H9 (cell line): ENCODE data around the gene FAM171A1. TPM values are rescaled to one million over a fixed set of nuclear protein-coding genes. Genes with fewer than 3 reads are reported as not detected.

Experiments used
- DNase-seq: peaks from one replicate; pipeline ENCODE4 v3.0.0-alpha.2; 2017
- H2AFZ ChIP-seq: one replicate; pipeline ENCODE4 v1.6.1; 2013; ENCODE audit warnings: mild to moderate bottlenecking, low read length, control low read depth, moderate library complexity
- H2AK5ac ChIP-seq: 2 replicates; pipeline ENCODE4 v1.6.1; 2013; ENCODE audit warnings: low read length, control low read depth, mixed read lengths; ENCODE audit not compliant: insufficient read length
- H2BK120ac ChIP-seq: one replicate; pipeline ENCODE4 v1.6.1; 2013; ENCODE audit warnings: low read depth, mild to moderate bottlenecking, low read length, control low read depth, inconsistent platforms; ENCODE audit not compliant: poor library complexity, severe bottlenecking
- H2BK12ac ChIP-seq: 2 replicates; pipeline ENCODE4 v1.6.1; 2013; ENCODE audit warnings: low read length, control low read depth, mixed read lengths, low read depth; ENCODE audit not compliant: insufficient read length
- H2BK15ac ChIP-seq: 2 replicates; pipeline ENCODE4 v1.6.1; 2013; ENCODE audit warnings: low read depth, low read length, control low read depth
- H2BK20ac ChIP-seq: one replicate; pipeline ENCODE4 v1.6.1; 2013; ENCODE audit warnings: low read depth, mild to moderate bottlenecking, low read length, control low read depth, inconsistent platforms; ENCODE audit not compliant: poor library complexity, severe bottlenecking
- H2BK5ac ChIP-seq: 2 replicates; pipeline ENCODE4 v1.6.1; 2013; ENCODE audit warnings: low read length, control low read depth, mixed read lengths; ENCODE audit not compliant: insufficient read length
- H3K14ac ChIP-seq: 2 replicates; pipeline ENCODE4 v1.6.1; 2013; ENCODE audit warnings: low read length, control low read depth; ENCODE audit not compliant: insufficient read depth
- H3K18ac ChIP-seq: 2 replicates; pipeline ENCODE4 v1.6.1; 2013; ENCODE audit warnings: low read depth, mild to moderate bottlenecking, mixed read lengths, low read length, control low read depth; ENCODE audit not compliant: insufficient read length
- H3K23ac ChIP-seq: 2 replicates; pipeline ENCODE4 v1.6.1; 2013; ENCODE audit warnings: low read length, control low read depth, mixed read lengths, low read depth; ENCODE audit not compliant: insufficient read length
- H3K23me2 ChIP-seq: 2 replicates; pipeline ENCODE4 v1.6.1; 2013; ENCODE audit warnings: low read depth, mild to moderate bottlenecking, mixed read lengths, low read length, control low read depth; ENCODE audit not compliant: insufficient read length, poor library complexity, severe bottlenecking
- H3K27ac ChIP-seq: 2 replicates; pipeline ENCODE4 v1.5.1; 2013; ENCODE audit warnings: low read length, control low read depth, mixed read lengths, low read depth; ENCODE audit not compliant: insufficient read length
- H3K27me3 ChIP-seq: 2 replicates; pipeline ENCODE4 v1.6.1; 2013; ENCODE audit warnings: low read length, control low read depth, inconsistent platforms; ENCODE audit not compliant: insufficient read depth
- H3K4ac ChIP-seq: 2 replicates; pipeline ENCODE4 v1.6.1; 2013; ENCODE audit warnings: low read depth, mild to moderate bottlenecking, control low read depth, inconsistent platforms, low read length, moderate library complexity
- H3K4me1 ChIP-seq: 2 replicates; pipeline ENCODE4 v1.6.1; 2013; ENCODE audit warnings: low read length, control low read depth, inconsistent platforms; ENCODE audit not compliant: insufficient read depth
- H3K4me2 ChIP-seq: 2 replicates; pipeline ENCODE4 v1.6.1; 2013; ENCODE audit warnings: low read length, control low read depth, mixed read lengths; ENCODE audit not compliant: insufficient read length, insufficient read depth
- H3K56ac ChIP-seq: 2 replicates; pipeline ENCODE4 v1.6.1; 2013; ENCODE audit warnings: low read depth, mild to moderate bottlenecking, mixed read lengths, low read length, control low read depth; ENCODE audit not compliant: insufficient read length
- H3K79me1 ChIP-seq: 2 replicates; pipeline ENCODE4 v1.6.1; 2013; ENCODE audit warnings: low read depth, mild to moderate bottlenecking, moderate library complexity, low read length, control low read depth, inconsistent platforms; ENCODE audit not compliant: insufficient read depth, poor library complexity, severe bottlenecking
- H3K79me2 ChIP-seq: 2 replicates; pipeline ENCODE4 v1.6.1; 2013; ENCODE audit warnings: low read length, control low read depth, inconsistent platforms; ENCODE audit not compliant: insufficient read depth
- H3K9ac ChIP-seq: 2 replicates; pipeline ENCODE4 v1.6.1; 2013; ENCODE audit warnings: low read length, control low read depth, mixed read lengths; ENCODE audit not compliant: insufficient read length; ENCODE audit errors: extremely low read depth
- H3K9me3 ChIP-seq: one replicate; pipeline ENCODE4 v1.6.1; 2013; ENCODE audit warnings: low read depth, low read length, inconsistent platforms; ENCODE audit not compliant: control insufficient read depth
- H3T11ph ChIP-seq: one replicate; pipeline ENCODE4 v1.6.1; 2013; ENCODE audit warnings: mild to moderate bottlenecking, low read length, control low read depth, inconsistent platforms
- H4K20me1 ChIP-seq: one replicate; pipeline ENCODE4 v1.6.1; 2013; ENCODE audit not compliant: control insufficient read depth, insufficient read length, insufficient read depth
- H4K5ac ChIP-seq: 2 replicates; pipeline ENCODE4 v1.6.1; 2013; ENCODE audit warnings: low read depth, mild to moderate bottlenecking, mixed read lengths, low read length, control low read depth; ENCODE audit not compliant: insufficient read length
- H4K8ac ChIP-seq: replicated peaks from 2 replicates; pipeline ENCODE4 v1.6.1; 2013; ENCODE audit warnings: low read length, control low read depth, mixed read lengths, low read depth; ENCODE audit not compliant: insufficient read length
- H4K91ac ChIP-seq: 2 replicates; pipeline ENCODE4 v1.6.1; 2013; ENCODE audit warnings: low read depth, mild to moderate bottlenecking, moderate library complexity, mixed read lengths, low read length, control low read depth; ENCODE audit not compliant: insufficient read length
- H3K27ac Mint-ChIP-seq, 3 experiments: 2 replicates in 2 of 3; 3 replicates in 1 of 3; pipeline ENCODE4 v1.8.0; 2020 to 2021; ENCODE audit warnings: mixed read lengths in 3 of 3, mild to moderate bottlenecking in 1 of 3, moderate library complexity in 1 of 3
- H3K27me3 Mint-ChIP-seq: 2 replicates; pipeline ENCODE4 v1.8.0; 2021; ENCODE audit warnings: low read depth, mild to moderate bottlenecking, moderate library complexity, mixed read lengths
- H3K36me3 Mint-ChIP-seq, 3 experiments: 2 replicates in 2 of 3; 3 replicates in 1 of 3; pipeline ENCODE4 v1.8.0; 2020 to 2021; ENCODE audit warnings: low read depth in 3 of 3, mixed read lengths in 3 of 3; ENCODE audit not compliant: insufficient read depth in 1 of 3
- H3K4me1 Mint-ChIP-seq, 2 experiments: 2 replicates each; pipeline ENCODE4 v1.8.0; 2020; ENCODE audit warnings: mixed read lengths in 2 of 2
- H3K4me3 Mint-ChIP-seq, 2 experiments: 2 replicates in 1 of 2; 3 replicates in 1 of 2; pipeline ENCODE4 v1.8.0; 2020 to 2021; ENCODE audit warnings: mild to moderate bottlenecking in 2 of 2, mixed read lengths in 2 of 2, moderate library complexity in 1 of 2
- H3K9me3 Mint-ChIP-seq, 2 experiments: 2 replicates in 1 of 2; 3 replicates in 1 of 2; pipeline ENCODE4 v1.8.0; 2020; ENCODE audit warnings: mild to moderate bottlenecking in 2 of 2, mixed read lengths in 2 of 2, moderate library complexity in 1 of 2
- CTCF ChIP-seq: fragments of 200-600 bp; sonication (generic); conservative IDR thresholded peaks from 3 replicates; pipeline ENCODE4 v1.8.0; 2021; ENCODE audit warnings: antibody characterized with exemption, mild to moderate bottlenecking
- WGBS: extraction: QIAGEN DNeasy Blood & Tissue Kit; methylation state at CpG from one replicate; pipeline ENCODE4 v1.1.7; 2013; ENCODE audit warnings: missing lambda C conversion rate, low lambda C conversion rate, mixed read lengths; ENCODE audit not compliant: insufficient read length; ENCODE audit errors: extremely low coverage; 5-methylcytosine and 5-hydroxymethylcytosine counted together
- total RNA-seq: library from RNA; stranded (reverse); gene quantifications from 2 replicates; pipeline ENCODE4 v1.2.1, GENCODE V29; 2021

Gene FAM171A1
- total RNA-seq, 1 experiment from 2014 or later = 37.4 TPM

DNA sequence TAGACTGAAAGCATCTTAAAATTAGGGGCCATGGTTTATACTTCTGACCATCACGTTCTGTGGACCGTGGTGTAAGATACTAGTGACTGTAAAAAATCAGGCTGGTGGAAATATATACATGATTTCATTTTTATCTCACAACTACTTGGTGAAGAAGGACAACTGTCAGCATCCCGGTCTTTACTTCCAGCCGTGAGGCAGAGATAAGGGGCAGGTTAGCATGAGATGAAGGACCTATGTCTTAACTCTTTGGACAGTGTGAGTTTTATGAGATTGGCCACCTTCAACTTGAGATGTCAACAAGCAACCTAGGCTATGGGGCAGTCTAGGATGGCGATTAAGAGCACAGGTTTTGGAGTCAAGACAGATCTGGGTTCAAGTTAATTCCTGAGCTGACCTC lies 37.5 kb upstream of the FAM171A1 start:
- H4K8ac ChIP-seq = no peak overlapping the region
- H3K9me3 ChIP-seq = no peaks in the 10 kb centered on the region
- H3K4me1 Mint-ChIP-seq = no peaks in the 10 kb centered on the region
- H2BK20ac ChIP-seq = no peak overlapping the region
- no peak overlapping the region for H2BK5ac ChIP-seq
- H3K56ac ChIP-seq = no peak overlapping the region
- no CpG with 5 or more reads among the region's 5 CpGs for WGBS
- H3K18ac ChIP-seq = no peak overlapping the region
- peaks cover 0 to 4% of the 10 kb centered on the region in 2 experiments; a peak in 1 of 5 replicates for H3K9me3 Mint-ChIP-seq
- H4K91ac ChIP-seq = no peak overlapping the region
- no peak overlapping the region for H3K4ac ChIP-seq
- no peaks in the 10 kb centered on the region for H3K23me2 ChIP-seq
- no peak overlapping the region for H3K14ac ChIP-seq
- no peak for DNase-seq
- no peak overlapping the region for H2BK12ac ChIP-seq
- no peak overlapping the region for H3K23ac ChIP-seq
- no peaks in the 10 kb centered on the region; the same call in 1 of the 2 replicates for H3K27me3 Mint-ChIP-seq
- no peak overlapping the region for H3K4me2 ChIP-seq
- H3K79me1 ChIP-seq = no peaks in the 10 kb centered on the region
- no peak overlapping the region for H3K4me3 Mint-ChIP-seq
- no peak overlapping the region for H3K27ac ChIP-seq
- no peak overlapping the region for H2AFZ ChIP-seq
- no peaks in the 10 kb centered on the region for H3K4me1 ChIP-seq
- no peak overlapping the region for H2AK5ac ChIP-seq
- no peaks in the 10 kb centered on the region for H3K36me3 Mint-ChIP-seq
- H4K5ac ChIP-seq = no peak overlapping the region
- no peak for TF ChIP-seq CTCF
- H3K79me2 ChIP-seq = no peaks in the 10 kb centered on the region
- H4K20me1 ChIP-seq = no peaks in the 10 kb centered on the region
- H3K27ac Mint-ChIP-seq = no peak overlapping the region
- no peak overlapping the region for H2BK15ac ChIP-seq
- no peaks in the 10 kb centered on the region for H3K27me3 ChIP-seq
- H2BK120ac ChIP-seq = no peak overlapping the region
- H3T11ph ChIP-seq = no peak overlapping the region
- H3K9ac ChIP-seq = no peak overlapping the region
